Left renal cortex interstitium (tissue), 4 donors: Measurements from ENCODE around the gene TPRG1L. TPM values are rescaled to one million over a fixed set of nuclear protein-coding genes. Genes with fewer than 3 reads are reported as not detected.

Experiments used
- DNase-seq, 4 donors: peaks; one replicate each; pipeline ENCODE4 v3.0.0-alpha.2; 2013; ENCODE audit warnings: low read depth in 4 of 4, low spot score in 2 of 4, missing footprints in 1 of 4
- polyA plus RNA-seq, 4 donors: library from polyadenylated mRNA; unstranded; fragments of 120-200 nt; gene quantifications; one replicate each; pipeline ENCODE4 v1.2.1, GENCODE V29; 2013; ENCODE audit not compliant: insufficient read length in 4 of 4

The TPRG1L gene
- polyA plus RNA-seq, 4 donors, result 40.2 to 47.3 (median 43.5) TPM

DNA sequence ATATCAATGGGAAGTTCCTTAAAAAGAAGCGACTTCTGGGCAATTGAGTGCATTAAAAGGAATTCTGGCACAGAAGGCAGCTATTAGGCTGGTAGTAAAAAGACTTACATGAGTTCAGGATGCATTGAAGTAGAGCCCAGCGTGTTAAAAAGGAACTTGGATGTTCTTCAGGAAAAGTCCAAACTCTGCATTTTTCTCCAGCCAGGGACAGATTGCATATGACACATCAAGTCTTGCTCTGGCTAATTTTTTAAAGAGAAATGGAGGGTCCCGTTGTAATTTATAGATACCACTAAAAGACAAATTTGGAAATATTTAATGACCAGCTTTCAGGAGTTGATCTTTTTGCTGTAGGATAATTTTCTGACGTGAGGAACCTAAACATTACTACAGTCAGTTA is 1.2 kb downstream of the TPRG1L start:
- no peak for DNase-seq

DNA sequence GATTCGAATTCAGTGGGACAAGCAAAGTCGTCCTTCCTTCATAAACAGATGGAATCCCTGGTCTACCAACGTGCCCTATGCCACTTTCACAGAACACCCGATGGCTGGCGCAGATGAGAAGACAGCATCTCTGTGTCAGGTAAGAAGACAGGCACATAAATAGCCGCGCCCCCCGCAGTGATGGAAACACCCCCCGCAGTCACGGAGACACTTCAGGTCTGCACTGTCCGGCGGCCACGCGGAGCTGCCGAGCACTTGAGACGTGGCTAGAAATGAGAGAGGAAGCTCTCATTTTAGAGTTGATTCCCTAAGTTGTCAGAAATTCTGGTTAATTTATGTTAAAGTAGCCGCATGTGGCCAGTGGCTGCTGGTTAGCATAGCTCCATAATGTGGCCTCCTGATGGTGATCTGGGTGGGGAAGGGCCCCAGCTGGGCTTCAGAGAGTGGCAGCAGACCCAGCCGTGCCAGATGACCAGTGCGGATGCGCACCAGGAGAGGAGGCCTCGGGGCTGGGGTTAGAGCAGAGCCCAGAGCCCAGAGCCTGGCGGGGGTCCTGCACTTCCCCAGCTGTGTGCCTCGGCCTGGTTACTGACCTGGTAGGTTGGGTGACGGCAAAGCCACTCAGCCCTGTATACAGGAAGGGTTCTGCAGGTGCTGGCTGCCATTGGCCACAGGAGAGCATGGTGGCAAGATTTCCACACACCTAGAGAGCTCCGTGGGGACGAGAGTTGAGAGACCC is 2.9 kb downstream of the TPRG1L start:
- no peak for DNase-seq

DNA sequence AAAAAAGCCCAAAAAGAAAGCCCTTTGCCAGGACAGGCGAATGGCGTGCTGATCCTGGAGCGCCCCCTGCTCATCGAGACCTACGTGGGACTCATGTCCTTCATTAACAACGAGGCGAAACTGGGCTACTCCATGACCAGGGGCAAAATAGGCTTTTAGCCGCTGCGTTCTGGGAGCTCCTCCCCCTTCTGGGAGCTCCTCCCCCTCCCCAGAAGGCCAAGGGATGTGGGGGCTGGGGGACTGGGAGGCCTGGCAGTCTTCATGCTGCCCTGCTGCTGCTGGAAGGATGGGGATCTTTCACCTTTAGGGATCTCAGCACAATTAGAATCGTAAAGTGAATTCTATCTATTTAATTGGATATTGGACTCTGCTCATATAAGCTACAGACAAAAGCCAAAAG is 3.6 kb downstream of the TPRG1L start:
- no peak for DNase-seq

- DNase-seq, result no peak
These were observed 4.8 kb downstream of the TPRG1L start for GRCh38 chr1:3629561-3630160.

GRCh38 chr1:3630161-3630611 is 5.4 kb downstream of the TPRG1L start:
- DNase-seq, result no peak

GRCh38 chr1:3630914-3631313 is 6.1 kb downstream of the TPRG1L start:
- no peak for DNase-seq

DNA sequence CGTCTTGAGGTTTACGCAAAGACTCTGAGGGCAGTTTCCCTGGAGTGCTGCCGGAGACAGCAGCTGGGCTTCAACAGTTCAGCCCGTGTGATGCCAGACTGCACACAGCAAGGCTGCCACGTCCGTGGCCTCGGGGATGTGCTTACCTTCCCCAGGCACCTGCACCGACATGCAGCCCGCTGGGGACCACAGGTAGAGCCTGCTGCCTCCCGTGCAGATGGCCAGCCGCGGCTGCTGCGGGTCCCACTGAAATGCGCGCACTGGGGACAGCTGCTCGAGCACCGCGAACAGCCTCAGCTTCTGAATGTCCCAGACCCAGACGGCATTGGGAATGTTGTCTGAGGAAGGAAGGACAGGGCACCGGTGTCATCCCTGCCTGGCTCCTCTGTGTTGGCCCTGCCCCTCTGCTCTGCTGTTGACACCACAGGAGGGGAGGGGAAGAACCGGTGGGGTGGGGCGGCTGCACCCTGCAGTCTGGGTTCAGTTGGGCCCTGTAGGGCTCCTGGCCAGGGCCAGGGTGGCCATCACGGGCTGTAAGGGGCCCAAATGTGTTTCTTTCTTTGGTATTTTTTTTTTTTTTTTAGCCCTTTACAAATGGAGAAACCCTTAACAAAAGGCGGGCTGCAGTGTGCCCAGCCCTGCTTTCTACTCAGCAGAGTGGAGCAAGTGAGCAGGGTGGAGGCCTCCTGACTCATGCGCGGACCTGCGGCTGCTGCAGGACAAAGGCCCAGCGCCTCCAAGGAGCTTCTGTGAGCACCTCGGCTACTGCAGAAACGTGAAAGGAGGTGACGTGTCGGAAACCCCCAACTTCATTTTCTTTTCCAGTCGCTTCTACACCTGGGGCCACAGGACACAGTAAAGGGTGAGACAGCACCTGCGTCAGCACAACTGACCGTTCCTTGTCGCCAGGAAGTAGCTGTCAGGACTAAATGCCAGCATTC is 6.8 kb downstream of the TPRG1L start:
- no peak for DNase-seq

DNA sequence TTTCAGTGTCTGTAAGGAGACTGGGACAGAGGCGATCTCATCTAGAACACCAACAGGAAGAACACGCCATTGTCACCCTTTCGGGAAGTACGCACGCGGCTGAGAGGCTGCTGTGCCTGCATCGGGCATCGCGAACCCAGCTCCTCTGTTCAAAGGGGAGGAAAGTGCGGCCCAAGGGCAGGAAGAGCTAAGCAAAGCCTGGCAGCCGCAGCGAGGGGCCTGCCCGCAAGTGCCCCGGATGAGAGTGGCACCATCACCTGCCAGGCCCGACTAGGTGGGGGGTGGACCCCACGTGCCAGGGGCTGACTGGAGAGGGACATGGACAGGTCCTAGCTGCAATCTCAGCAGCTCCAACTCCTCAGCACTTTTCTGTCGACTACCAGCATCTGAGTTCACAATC is 7.5 kb downstream of the TPRG1L start:
- no peak for DNase-seq

DNA sequence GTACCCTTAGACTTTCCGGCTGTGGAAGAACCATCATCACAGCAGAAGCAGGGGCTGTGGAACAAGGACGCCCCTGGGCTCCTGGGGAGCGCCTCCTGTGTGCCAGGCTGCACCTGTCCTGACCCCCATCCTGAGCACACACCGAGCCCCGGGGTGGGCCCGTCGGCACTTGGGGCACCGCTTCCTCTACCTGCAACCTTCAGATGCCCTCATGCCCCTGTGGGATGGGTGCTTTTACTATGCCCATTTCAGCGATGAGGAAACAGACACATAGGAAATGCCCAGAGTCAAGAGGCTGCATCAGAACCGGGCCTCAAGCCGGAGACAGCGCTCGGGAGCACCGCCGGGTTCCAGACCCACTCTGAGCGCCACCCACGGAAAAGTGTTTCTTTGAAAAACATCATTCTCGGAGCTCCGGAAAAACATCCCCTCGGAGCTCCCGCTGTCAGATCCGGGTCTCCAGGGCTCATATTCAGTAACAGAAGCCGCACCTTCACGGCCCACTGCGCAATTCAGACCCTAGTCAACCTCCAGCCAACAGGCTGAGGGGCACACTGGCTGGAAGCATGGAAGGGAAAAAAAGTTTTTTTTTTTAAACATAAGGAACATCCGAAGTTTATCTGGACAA is 8.0 kb downstream of the TPRG1L start:
- no peak for DNase-seq

GRCh38 chr1:3633344-3634058 is 8.7 kb downstream of the TPRG1L start:
- DNase-seq, result no peak

- DNase-seq, result no peak
These were observed 9.4 kb downstream of the TPRG1L start for GRCh38 chr1:3634059-3634800.

DNA sequence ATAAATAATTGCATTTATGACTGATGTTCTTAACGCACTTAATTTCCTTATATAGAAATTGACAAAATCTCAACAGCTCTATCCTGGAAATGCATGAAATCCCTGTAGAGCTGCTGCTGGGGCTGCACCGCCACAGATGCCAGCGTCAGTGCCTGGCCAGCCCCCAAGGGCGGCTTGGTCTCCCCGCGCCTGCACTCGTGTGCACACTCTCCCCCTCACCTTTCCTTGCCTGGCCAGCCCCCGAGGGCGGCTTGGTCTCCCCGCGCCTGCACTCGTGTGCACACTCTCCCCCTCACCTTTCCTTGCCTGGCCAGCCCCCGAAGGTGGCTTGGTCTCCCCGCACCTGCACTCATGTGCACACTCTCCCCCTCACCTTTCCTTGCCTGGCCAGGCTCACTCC is 11.3 kb downstream of the TPRG1L start:
- no peak for DNase-seq

- no peak for DNase-seq
These were observed 11.7 kb downstream of the TPRG1L start for GRCh38 chr1:3636531-3636930.

DNA sequence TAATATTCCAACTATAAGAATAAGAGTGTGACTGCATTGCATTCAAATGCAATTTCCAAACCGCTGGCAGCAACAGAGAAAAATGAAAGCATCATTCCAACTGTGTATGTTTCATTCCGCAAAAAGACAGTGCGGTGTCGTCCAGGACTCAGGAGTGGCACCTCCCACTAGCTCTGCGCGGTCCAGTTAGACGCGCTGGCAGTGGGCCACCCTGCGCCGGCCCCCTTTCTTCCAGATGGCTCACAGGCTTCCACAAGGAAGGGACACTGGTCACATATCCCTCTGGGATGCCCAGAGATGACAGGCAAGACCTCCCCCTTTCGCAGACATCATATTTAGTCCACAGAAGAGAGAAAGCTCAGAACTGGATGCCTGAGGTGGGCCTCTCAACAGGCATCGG is 13.2 kb downstream of the TPRG1L start:
- DNase-seq, result no peak

DNA sequence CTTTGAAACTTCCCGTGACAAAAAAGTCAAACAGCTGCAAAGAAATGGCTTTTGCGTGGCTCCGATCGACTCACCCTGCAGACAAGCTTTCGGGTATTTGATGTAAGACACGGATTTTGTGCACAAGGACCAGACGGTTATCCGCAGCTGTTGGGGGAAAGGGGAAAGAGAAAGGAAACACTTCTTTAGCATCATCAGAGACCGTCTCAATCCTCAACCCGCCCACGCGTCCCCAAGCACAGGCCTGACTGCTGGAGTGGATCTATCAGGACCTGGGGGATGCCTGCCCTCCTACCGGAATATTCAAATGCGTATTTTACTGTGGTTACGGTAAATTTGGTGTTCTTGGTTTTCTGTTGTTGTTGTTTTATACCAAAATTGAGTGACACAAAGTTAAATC is 13.9 kb downstream of the TPRG1L start:
- no peak for DNase-seq

GRCh38 chr1:3639397-3639911 is 14.6 kb downstream of the TPRG1L start:
- no peak for DNase-seq

GRCh38 chr1:3640121-3640837 is 15.5 kb downstream of the TPRG1L start:
- no peak for DNase-seq

- no peak for DNase-seq
These were observed 16.4 kb downstream of the TPRG1L start for GRCh38 chr1:3641046-3641760.
